Mesenteric fat pad (tissue), 1 donor: ENCODE measurements around the gene SLC35G2. TPM values are rescaled to one million over a fixed set of nuclear protein-coding genes. Genes with fewer than 3 reads are reported as not detected.
"Not testable (repeated sequence)": the region's sequence is repeated elsewhere in the genome, so short reads cannot be mapped to it uniquely, and the experiment has no call there.

Experiments used
- DNase-seq: peaks from one replicate; pipeline ENCODE4 v3.0.0-alpha.2; 2020; ENCODE audit warnings: low spot score
- long read RNA-seq: library from polyadenylated mRNA; unstranded; transcript quantifications from one replicate; pipeline ENCODE4 v2.0.0, GENCODE V29; 2020
- total RNA-seq: library from RNA; stranded (reverse); fragmentation: NEBNext Ultra II Directional; extraction: Animal tissue kit (Norgen Biotek cat#: 25700); gene quantifications from one replicate; pipeline ENCODE4 v1.2.1, GENCODE V29; 2021
- donor health status: DM: yes; HTN: yes; CAD: no.

Gene SLC35G2
- total RNA-seq, result 19.5 TPM
- long read RNA-seq, transcript SLC35G2-202 (2 exons, 2,060 nt), result minor isoform, 25 of 114 reads
- long read RNA-seq, transcript SLC35G2-201 (2 exons, 1,577 nt), result major isoform, 56 of 114 reads
- long read RNA-seq, partial matches to known transcripts, result 1 of 114 reads
- long read RNA-seq, other reads (novel, unspliced or antisense), result 32 of 114 reads

DNA sequence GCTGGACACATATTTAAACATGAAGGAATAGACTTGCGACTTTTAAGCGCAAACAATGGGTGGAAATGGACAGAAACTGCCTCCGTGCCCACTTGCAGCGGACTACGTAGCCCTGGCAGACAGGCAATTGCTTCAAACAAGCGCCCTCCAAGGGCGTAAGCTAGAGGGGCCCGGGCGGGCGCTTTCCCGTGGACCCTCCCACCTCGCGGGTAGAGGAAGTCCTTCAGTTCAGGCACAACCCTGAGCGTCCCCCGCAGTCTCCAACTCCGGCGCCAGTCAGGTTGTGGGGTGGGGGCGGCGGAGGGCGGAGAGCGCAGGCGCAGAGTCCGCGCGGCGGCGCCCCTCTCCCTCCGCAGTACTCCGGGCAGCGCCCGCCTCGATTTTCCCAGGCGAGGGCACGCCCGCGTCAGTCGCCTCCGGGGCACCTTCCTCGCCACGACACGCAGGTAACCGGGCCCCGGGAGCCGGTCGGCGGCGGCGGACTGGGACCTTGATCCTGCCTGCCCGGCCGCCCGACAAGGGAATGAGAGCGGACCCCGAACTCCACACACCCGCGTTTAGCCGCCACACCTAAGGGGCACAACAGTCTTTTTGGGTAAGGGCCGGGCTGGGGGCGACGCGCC lies at the start of gene SLC35G2:
TSS of gene SLC35G2 (plus strand) at position 358 of the 623 bp plus-strand sequence. CDS start 35,335 bp downstream, outside the sequence.
- peak; percentile 90 for DNase-seq

DNA sequence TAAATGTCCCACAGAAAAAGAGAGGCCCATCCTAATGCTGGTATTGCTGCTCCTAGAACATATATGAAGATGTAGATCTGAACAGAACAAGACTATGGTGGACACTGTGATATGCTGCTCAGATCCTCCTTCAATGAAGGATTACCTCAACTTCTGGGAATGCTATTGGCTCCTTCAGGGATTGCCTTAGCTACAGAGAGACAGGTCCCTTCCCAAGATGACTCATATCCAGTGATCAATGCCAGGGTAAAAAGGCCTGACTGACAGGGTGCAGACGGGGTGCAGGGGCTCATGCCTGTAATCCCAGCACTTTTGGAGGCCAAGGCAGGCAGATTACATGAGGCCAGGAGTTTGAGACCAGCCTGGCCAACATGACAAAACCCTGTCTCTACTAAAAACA lies 46.2 kb upstream of the SLC35G2 start:
- DNase-seq, result no peak

DNA sequence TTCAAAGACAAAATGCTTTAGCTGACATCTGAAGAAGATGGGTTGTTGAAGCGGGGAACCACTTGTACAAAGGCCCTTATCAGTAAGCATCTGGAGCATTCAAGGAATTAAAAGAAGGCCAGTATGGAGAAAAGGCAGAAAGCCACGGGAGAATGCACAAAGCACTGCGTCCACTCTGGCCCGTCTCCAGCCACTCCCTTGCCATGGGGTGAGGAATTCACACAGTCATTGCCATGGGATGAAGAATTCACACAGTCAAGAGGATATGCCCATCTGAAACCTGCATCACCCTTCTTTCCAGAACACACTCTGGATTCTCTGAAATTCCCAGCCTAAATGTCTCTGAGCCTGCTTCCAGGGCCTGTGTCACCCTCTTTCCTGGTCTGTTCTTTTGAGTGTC lies 40.1 kb upstream of the SLC35G2 start:
- no peak for DNase-seq

DNA sequence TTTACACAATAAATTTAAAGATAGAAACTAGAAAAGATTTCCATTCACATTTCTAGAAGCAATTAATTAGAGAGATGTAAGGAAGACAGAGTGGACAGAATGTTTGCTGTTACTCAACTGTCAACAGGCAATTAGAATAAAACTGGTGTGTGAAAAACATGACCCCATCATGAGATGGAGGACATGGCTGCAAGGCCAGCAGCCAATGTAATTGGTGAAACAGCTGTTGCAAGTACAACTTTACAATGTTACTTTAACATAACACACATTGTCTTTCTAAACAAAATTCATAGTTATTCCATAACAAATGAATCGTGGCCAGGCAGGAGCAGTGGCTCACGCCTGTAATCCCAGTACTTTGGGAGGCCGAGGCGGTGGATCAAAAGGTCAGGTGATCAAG lies 38.2 kb upstream of the SLC35G2 start:
- DNase-seq, result no peak

DNA sequence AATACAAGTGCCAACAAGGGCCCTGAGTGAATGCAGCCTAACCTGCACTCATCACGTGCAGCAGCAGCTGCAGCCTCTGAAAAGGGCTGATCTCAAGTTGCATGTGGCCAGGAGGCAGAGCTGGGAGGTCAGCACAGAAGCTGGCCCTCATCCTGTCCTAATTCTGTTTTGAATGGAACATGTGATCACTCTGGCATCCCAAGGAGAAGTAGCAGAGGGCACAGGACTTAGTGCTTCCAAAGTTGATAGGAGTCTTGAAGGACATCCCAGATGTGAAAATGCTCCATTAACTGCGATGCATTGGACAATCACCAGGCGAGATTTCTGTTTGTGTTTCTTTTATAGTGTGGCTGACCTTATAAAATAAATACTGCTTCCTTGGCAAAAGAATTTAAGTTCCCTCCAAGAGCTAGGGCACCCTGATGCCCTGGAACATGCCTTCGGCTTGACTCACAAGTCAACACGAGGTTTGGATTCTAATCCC lies 35.2 kb upstream of the SLC35G2 start:
- DNase-seq, result no peak

DNA sequence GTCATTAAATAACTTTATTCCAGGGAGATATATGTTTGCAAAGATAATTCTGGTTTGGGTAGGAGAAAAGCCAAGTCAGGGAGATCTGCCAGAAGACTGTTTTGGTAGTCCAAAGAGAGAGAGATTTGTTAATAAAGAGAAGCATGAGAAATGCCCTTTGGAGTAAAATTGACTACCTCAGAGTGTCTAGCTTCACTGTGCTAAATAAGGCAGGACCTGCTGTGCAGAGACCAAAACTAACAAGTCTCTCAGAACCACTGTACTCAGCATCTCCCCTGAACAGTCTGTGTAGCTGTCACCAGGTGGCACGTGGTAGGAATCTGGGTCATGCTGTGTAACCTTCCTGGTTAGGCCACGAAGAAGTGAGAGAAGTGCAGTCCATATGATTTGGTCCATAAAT lies 31.6 kb upstream of the SLC35G2 start:
- DNase-seq, result no peak

DNA sequence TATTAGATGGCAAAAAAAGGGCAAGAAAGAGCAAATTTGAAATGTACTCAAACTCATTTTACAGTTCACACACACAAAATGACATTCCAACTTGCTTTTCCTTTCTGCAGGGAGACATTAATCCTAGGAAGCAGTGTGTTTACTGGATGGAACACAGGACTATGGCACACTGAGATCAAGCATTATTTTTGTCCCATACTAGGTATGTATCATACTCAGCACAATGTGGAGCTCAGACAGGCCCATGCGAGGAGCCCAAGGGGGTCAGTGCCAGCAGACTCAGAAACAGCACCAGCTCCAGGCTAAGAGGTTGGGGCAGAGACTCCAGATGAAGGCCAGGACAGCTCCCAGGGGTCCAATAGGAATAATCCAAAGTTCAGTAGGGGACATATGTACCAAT lies 30.8 kb upstream of the SLC35G2 start:
- no peak for DNase-seq

DNA sequence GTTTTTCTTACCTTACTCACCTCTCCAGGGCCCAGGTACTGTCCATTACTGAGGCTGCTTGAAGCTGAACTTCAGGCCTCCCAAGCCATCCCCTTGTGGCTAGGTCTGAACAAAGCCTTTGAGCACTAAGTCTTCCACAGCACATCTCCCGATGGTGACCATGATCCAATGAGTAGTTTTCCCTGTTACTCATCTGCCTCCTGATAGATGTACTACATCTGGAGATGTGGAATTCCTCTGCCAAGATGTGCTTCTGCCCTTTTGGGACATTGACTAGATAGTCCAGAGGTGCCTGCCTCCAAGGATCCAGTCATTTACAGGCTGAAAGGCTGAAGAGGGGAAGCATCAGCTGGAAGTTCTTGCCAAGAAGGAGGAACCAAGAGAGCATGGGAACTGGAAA lies 28.9 kb upstream of the SLC35G2 start:
- no peak for DNase-seq

DNA sequence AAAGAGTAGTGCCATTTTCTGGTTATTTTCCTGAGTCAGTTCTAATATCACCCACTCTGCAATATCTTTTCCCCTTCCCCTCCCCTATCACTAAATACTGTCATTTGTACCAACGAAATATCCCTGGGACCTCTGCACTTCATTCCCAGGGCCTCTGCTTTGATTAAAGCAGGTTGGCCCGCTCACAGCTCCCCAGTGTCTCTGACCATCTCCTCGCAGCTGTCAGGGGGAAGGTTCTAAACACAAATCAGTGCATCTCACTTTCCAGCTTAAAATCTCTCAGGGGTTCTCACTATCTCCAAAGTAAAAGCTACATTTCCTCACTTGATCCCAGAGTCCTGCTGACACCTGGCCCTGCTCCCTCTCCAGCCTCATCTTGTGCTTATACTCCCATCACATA lies 28.1 kb upstream of the SLC35G2 start:
- no peak for DNase-seq

DNA sequence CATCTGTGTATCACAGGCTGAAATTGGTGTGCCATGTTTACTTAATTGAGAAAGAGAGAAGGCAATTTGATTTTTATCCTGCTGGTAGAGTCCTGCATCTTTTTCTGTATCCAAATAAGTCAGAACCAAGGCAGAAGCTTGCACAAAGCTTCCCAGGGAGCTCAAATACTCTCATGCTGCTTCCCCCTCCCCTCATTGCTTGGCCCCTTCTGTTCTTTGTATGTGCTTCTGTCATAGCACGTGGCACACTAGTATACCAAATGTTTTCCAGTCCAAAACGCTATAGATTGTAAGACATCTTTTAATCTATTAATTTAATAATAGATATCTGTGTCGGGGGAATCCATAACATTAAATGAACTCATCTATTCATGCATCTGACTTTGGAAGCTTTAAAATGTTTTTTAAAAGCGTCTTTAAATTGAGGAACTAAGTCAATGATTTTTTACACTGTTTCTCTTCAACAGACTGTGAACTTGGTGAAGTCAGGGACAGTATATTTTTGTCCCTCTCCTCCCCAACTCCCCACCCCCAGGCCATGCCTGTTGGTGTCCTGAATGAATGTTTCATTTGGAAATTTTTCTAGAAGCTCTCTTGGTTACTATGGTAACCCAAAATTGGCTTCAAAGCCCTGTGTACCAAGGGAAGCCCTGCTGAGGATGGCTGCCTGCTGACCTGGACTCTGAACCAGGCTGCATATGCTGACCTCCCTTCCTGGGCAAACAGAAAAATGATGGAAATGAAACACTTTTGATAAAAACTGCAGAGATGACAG lies 26.2 kb upstream of the SLC35G2 start:
- DNase-seq, result no peak

DNA sequence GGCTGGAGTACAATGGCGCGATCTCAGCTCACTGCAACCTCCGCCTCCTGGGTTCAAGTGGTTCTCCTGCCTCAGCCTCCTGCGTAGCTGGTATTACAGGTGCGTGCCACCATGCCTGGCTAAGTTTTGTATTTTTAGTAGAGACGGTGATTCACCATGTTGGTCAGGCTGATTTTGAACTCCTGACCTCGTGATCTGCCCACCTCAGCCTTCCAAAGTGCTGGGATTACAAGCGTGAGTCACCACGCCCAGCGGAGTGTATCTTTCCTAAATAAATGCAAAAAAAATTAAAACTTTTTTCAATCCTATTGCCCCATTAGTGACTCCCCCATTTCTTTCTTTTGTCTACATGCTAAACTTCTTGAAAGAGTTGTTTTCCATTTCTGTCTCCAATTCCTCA lies 17.8 kb upstream of the SLC35G2 start:
- DNase-seq, result not testable (repeated sequence)

DNA sequence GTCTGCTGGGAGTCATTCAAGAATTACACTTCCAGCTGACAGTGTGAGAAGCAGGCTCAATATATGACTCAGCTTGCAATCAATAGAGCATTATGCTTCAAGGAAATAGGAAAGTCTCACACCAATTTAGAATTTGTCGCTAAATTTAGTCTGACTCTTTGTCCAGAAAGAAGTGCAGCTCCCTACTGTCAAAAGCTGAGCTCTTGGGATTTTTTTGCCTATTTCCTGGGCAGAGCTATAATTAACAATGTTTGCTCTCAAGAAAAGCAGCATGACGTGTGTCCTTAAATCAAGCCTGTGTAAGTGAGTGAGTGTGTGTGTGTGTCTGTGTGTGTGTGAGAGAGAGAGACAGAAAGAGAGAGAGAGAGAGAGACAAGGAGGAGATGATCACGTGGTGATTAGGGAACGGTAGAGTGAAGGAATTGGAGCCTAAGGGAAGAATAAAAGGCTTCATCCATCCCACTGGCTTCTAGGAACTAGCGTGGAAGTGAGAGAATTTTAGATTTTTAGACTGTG lies 16.4 kb upstream of the SLC35G2 start:
- DNase-seq, result no peak

DNA sequence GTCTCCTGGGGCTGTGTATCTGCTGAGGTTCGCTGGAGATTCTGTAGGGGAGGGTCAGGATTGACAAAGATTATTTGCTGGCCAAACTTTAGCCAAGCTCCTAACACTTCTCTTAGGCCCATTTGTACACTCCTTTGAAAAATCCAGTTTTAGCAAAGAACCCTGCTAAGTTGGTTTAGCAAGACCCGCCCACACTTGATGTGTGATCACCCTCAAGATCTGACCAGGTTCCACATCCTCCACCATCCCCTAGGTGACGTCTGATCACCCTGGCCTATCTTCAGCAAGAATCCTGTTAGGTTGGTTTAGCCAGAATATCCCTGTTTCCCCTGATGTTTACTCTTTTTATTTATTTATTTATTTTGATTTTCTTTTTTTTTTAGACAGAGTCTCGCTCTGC lies 14.8 kb upstream of the SLC35G2 start:
- no peak for DNase-seq

DNA sequence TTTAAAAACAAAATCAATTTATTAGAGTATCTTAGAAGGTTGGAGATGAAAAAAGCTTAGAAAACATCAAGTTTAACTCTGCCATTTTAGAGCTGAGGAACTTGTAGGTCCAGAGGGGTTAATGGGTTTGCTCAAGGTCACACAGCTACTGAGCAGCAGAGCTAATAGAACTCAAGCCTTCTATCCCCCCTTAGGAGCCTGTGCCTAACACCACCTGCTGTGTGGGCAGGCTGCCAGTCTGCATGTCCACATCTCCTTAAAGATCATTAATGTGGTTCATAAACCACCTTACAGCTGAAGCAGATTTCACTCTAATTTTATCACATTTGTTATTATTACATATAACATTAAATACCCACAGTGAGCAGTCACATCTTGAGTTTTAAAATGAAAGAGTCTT lies 14.1 kb upstream of the SLC35G2 start:
- no peak for DNase-seq

DNA sequence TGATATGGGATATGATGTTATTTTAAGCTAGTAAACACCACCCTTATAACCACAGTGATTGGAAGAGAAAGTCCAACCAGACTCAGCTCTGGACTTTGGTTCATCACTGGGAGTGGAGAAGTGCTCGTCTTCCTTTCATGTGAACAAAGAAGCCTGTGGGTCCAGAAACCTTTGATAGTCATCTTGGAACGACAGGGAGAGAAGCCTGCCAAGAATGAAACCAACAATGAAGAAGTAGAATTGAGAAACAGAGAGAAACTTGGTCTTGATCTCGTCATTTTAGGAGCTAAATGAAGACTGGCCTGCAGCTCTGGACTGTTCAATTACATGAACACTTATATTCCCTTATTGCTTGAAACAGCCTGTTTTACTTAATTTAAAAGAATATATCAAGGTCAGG lies 13.1 kb upstream of the SLC35G2 start:
- no peak for DNase-seq

DNA sequence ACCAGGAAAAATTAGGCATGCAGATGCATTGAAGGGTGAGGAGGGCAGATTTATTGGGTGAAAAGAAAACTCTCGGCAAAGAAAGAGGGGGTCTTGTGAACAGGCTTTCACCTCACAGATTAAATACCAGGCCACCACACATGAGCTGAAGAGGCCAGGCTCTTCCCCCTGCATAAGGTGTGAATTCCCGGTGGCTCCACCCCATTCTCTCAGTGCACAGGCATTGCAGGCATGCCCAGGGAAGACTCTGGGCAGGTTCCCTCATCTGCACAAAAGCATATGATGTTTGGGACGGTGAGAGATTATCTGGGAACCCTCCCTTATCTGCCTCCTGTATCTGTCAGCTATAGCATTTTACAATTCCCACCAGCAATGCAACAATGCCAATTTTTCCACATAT lies 7.2 kb upstream of the SLC35G2 start:
- DNase-seq, result no peak

DNA sequence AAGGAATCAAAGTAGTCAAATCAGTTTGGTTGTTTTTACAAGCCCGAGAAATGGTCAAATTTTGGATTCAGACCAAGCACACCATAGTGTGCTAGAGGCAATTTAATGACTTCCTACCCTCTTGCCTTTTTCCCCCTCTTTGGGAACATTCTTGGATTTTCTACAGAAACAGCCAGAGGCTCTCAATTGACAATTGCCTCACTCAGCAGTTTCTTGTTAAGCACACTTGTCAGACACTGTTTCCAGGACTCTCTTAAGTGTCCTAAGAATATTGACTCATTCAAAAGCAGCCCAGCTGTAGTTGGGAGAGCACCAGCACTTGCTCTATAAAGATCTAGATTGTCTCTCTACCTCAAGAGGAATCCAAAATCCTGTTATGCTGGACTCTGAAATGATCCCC lies 1.5 kb upstream of the SLC35G2 start:
- no peak for DNase-seq

DNA sequence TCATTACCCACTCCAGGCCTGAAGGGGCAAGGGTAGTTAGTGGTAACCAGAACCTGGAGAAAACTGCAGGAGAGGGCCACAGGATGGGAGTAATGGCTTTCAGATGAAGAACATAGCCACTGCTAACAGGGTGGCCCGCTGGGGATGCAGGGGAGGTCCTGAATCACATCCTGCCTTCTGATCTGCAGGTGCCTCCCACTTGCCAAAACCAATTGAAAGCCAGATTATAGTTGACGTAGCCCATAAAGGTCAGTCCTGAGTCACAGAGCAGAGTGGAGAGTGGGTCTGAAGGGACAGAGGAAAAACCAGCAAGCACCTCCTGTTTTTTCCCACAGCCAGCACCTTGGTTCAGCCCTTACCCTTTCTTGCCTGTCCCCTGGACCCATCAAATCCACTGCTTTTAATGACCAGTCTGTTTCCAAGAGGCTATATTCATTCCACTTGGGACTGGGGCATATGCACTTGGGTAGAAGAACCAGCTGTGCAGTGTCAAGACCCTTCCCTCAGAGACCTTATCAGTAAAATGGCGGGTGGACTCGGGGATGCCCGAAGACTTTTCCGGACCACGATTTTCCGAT lies 646 bp upstream of the SLC35G2 start:
- no peak for DNase-seq

DNA sequence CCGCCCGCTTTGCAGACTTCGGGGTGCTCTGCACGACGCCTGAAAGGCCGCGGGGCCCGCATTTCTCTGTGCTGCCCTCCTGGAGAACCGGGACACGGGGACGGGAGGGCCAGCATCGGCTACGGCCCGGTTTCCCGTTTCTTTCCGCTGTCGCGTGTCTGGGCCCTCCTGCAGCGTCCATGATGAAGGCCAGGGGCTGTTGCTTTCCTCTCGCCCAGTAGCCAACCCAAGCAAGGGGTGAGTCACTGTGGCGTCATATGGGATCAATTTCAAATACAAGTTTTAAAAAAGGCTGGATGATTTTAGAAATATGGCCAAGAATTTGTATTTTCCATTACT lies 435 bp downstream of the SLC35G2 start:
- no peak for DNase-seq

DNA sequence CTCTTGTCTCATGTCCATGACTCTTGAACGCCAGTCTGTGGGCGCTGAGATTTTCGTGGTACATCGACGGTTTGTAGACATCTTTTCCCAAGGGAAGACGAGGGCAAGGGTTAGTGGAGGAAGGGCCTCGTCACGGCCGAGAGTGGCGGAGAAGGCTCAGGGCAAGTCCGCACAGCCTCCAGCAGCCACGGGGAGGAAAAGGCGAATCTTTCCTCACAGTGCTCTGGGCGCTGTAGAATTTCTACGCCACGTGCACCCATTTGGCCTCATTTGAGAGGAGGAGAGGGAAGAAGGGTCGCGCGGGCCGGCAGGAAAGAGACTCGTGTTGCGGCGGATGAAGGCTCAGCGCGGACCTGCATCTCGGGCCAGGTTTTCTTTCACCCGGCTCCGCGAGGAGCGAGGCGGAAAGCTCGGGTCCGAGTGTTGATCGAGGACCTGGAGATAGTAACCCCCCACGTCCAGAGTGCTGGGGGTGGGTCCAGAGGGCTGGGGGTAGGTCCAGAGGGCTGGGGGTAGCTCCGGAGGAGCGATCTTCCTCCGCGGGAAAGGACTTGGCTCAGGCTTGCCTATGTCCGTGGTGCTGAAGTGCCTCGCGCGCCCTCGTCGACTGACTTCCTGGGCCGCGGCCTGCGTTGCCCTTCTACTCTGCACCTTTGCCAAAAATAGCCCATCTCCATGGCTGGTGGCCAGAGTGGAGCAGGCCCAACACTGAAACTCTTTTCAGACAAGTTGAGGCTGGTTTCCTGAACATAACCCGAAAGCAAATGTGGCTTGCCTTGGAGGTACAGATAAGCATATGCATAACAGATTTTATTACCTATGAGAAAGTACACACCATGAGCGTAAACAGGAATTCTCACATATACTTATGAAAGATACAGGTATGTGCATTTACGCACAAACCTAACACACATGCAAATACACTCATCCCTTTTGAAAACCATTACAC lies 1.1 kb downstream of the SLC35G2 start:
- DNase-seq, result no peak

DNA sequence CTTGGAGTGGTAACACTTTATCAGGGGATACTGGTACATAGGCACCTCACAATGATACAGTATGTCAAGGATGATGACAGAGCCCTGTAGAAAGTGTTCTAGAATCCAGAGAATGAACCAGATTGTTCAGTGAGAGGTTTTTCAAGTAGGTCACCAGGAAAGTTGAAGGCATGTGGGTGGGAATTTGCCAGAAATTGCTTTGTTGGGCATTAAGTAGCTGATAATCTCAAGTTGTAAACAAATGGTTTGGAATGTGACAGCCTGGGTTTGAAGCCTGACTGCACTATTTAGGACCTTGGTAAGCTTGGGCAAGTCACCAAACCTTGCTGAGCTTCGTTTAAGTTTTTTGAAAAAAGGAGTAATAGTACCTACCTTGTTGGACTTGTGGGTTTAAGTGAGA lies 12.5 kb downstream of the SLC35G2 start:
- no peak for DNase-seq
